K562 (cell line): ENCODE measurements around the gene TEX13C. TPM values are rescaled to one million over a fixed set of nuclear protein-coding genes. Genes with fewer than 3 reads are reported as not detected.

Experiments
- ATAC-seq: fragments of 200-7000 bp; cut with Tn5 transposase; 3 replicates; pipeline ENCODE4 v1.9.1; 2020; ENCODE audit warnings: moderate library complexity
- BruUV-seq: library from RNA; stranded (reverse); fragments of 400-500 nt; replicated peaks from 2 replicates; lab custom pipeline; 2021; lab: Mats Ljungman, UMichigan
- CTCF ChIA-PET: fragments of 300-600 bp; formaldehyde crosslinking; extraction: SDS; loops from one replicate; lab custom pipeline; 2021; ENCODE audit warnings: low intra/inter-chr PET ratio; lab: Yijun Ruan, JAX
- POLR2A ChIA-PET: fragments of 300-600, 350-650 bp; sonication (Branson Sonifier 250); formaldehyde crosslinking; extraction: SDS; loops from one replicate; lab custom pipeline; 2021; ENCODE audit warnings: antibody characterized with exemption, inconsistent platforms; lab: Yijun Ruan, JAX
- DNase-seq, 4 experiments: peaks; one replicate each; pipeline versions ENCODE4 v3.0.0 to v3.0.0-alpha.2; 2011 to 2018; ENCODE audit warnings: low spot score in 3 of 4, mixed read lengths in 3 of 4; ENCODE audit errors: extremely low read depth in 1 of 4
- FAIRE-seq: peaks from 2 replicates; lab custom pipeline; 2011; peaks lifted over from hg19 to GRCh38; lab: Jason Lieb, UNC
- H2AFZ ChIP-seq: 2 replicates; pipeline ENCODE4 v1.6.0; 2011; ENCODE audit warnings: low read depth, low read length, control low read depth, inconsistent platforms
- H3K27ac ChIP-seq: fragments of 200-600 bp; 3 replicates; pipeline ENCODE4 v1.8.0; 2011; ENCODE audit warnings: low read depth, mild to moderate bottlenecking, control low read depth, inconsistent platforms, low read length, moderate library complexity, mixed read lengths; ENCODE audit errors: extremely low read depth
- H3K27me3 ChIP-seq, 2 experiments: fragments of 300-600 bp in 1 of 2; 2 replicates in 1 of 2; 3 replicates in 1 of 2; pipeline versions ENCODE4 v1.6.0 to v1.8.0; 2011; ENCODE audit warnings: inconsistent platforms in 2 of 2, low read length in 2 of 2, mild to moderate bottlenecking in 1 of 2, mixed read lengths in 1 of 2, moderate library complexity in 1 of 2; ENCODE audit not compliant: control insufficient read depth in 2 of 2, insufficient read depth in 2 of 2
- H3K36me3 ChIP-seq: fragments of 300-600 bp; 3 replicates; pipeline ENCODE4 v1.8.0; 2011; ENCODE audit warnings: mild to moderate bottlenecking, low read length, inconsistent platforms; ENCODE audit not compliant: control insufficient read depth, insufficient read depth
- H3K4me1 ChIP-seq, 2 experiments: fragments of 200-600 bp in 1 of 2; replicated peaks in 1 of 2; 2 replicates in 1 of 2; 3 replicates in 1 of 2; pipeline versions ENCODE4 v1.5.1 to v1.8.0; 2011; ENCODE audit warnings: inconsistent platforms in 2 of 2, low read length in 2 of 2, mild to moderate bottlenecking in 1 of 2, mixed read lengths in 1 of 2, moderate library complexity in 1 of 2; ENCODE audit not compliant: control insufficient read depth in 2 of 2, insufficient read depth in 2 of 2
- H3K4me2 ChIP-seq: 2 replicates; pipeline ENCODE4 v1.6.1; 2011; ENCODE audit warnings: low read length, control low read depth, inconsistent platforms, mixed read lengths; ENCODE audit not compliant: insufficient read depth
- H3K4me3 ChIP-seq: fragments of 200-600 bp; sonication (generic), shearing (Covaris generic); 2 replicates; pipeline ENCODE4 v1.5.1; 2016; ENCODE audit warnings: control low read depth, inconsistent platforms
- H3K79me2 ChIP-seq: fragments of 200-600 bp; 3 replicates; pipeline ENCODE4 v1.8.0; 2011; ENCODE audit warnings: low read length, inconsistent platforms; ENCODE audit not compliant: control insufficient read depth, insufficient read depth
- H3K9ac ChIP-seq, 2 experiments: 2 replicates each; pipeline versions ENCODE4 v1.6.0 to v1.6.1; 2011; ENCODE audit warnings: low read depth in 2 of 2, low read length in 2 of 2, control low read depth in 1 of 2, inconsistent platforms in 1 of 2, mild to moderate bottlenecking in 1 of 2, mixed read lengths in 1 of 2; ENCODE audit not compliant: insufficient read depth in 1 of 2
- H3K9me1 ChIP-seq: one replicate; pipeline ENCODE4 v1.6.0; 2011; ENCODE audit warnings: inconsistent platforms, mild to moderate bottlenecking, low read length, moderate library complexity; ENCODE audit not compliant: control insufficient read depth, insufficient read depth
- H3K9me3 ChIP-seq: replicated peaks from 2 replicates; pipeline ENCODE4 v1.5.1; 2011; ENCODE audit warnings: low read depth, low read length, inconsistent platforms; ENCODE audit not compliant: control insufficient read depth, insufficient read depth
- H4K20me1 ChIP-seq: replicated peaks from 2 replicates; pipeline ENCODE4 v1.6.1; 2011; ENCODE audit warnings: low read length, inconsistent platforms, mixed read lengths; ENCODE audit not compliant: control insufficient read depth, insufficient read depth
- CEBPB ChIP-seq: fragments of 450-650 bp; IDR thresholded peaks from 2 replicates; pipeline ENCODE4 v1.6.1; 2016; ENCODE audit warnings: missing genetic modification characterization, missing compliant biosample characterization
- CREB1 ChIP-seq, 2 experiments: sonication (generic) in 1 of 2; formaldehyde crosslinking in 1 of 2; IDR thresholded peaks; 2 replicates each; pipeline versions ENCODE4 v1.6.1 to v1.8.0; 2012 to 2022; ENCODE audit warnings: inconsistent platforms in 1 of 2, mild to moderate bottlenecking in 1 of 2, missing genetic modification reagents in 1 of 2, moderate library complexity in 1 of 2
- EWSR1 ChIP-seq: fragments of 450-650 bp; IDR thresholded peaks from 2 replicates; pipeline ENCODE4 v1.6.1; 2018; ENCODE audit warnings: borderline replicate concordance, mild to moderate bottlenecking, low read depth, moderate library complexity; ENCODE audit not compliant: partially characterized antibody
- GTF2F1 ChIP-seq: IDR thresholded peaks from 2 replicates; pipeline ENCODE4 v1.6.1; 2011; ENCODE audit warnings: low read depth, low read length, improper control_type of control experiment
- HDAC6 ChIP-seq: IDR thresholded peaks from 2 replicates; pipeline ENCODE4 v1.6.1; 2012; ENCODE audit warnings: low read depth, mild to moderate bottlenecking, control low read depth, inconsistent platforms, low read length, moderate library complexity
- HMG20A ChIP-seq: fragments of 450-650 bp; formaldehyde crosslinking; conservative IDR thresholded peaks from 2 replicates; pipeline ENCODE4 v1.4.0; 2020; ENCODE audit warnings: mild to moderate bottlenecking, mixed read lengths
- JUNB ChIP-seq: fragments of 450-650 bp; formaldehyde crosslinking; conservative IDR thresholded peaks from 2 replicates; pipeline ENCODE4 v1.4.0; 2020; ENCODE audit warnings: mild to moderate bottlenecking
- KHSRP ChIP-seq: fragments of 450-650 bp; IDR thresholded peaks from 2 replicates; pipeline ENCODE4 v1.6.1; 2017
- PHF20 ChIP-seq: fragments of 450-650 bp; IDR thresholded peaks from 2 replicates; pipeline ENCODE4 v1.6.1; 2018; ENCODE audit not compliant: partially characterized antibody
- SFPQ ChIP-seq: fragments of 200-400 bp; formaldehyde crosslinking; IDR thresholded peaks from 2 replicates; pipeline ENCODE4 v1.6.1; 2017; ENCODE audit warnings: mild to moderate bottlenecking, low read depth, low read length, moderate library complexity
- ZC3H8 ChIP-seq: fragments of 450-650 bp; IDR thresholded peaks from 2 replicates; pipeline ENCODE4 v1.6.1; 2017
- ZNF212 ChIP-seq: fragments of 450-650 bp; formaldehyde crosslinking; IDR thresholded peaks from 2 replicates; pipeline ENCODE4 v1.4.0; 2020; ENCODE audit warnings: mild to moderate bottlenecking
- ZNF253 ChIP-seq: fragments of 250-450 bp; sonication (Bioruptor Pico); conservative IDR thresholded peaks from 2 replicates; pipeline ENCODE4 v1.6.1; 2021; ENCODE audit warnings: mild to moderate bottlenecking
- ZNF507 ChIP-seq: conservative IDR thresholded peaks from 2 replicates; pipeline ENCODE4 v1.6.1; 2017; ENCODE audit warnings: missing genetic modification characterization, missing compliant biosample characterization
- ZNF583 ChIP-seq: fragments of 250-450 bp; sonication (Bioruptor Pico); IDR thresholded peaks from 2 replicates; pipeline ENCODE4 v1.4.0; 2020
- WGBS: fragments of 100-300 bp; shearing (Covaris generic); methylation state at CpG from one replicate; pipeline ENCODE4 v1.1.6; 2016; ENCODE audit warnings: low coverage, mixed read lengths; ENCODE audit not compliant: insufficient coverage; ENCODE audit errors: missing lambda C conversion rate; 5-methylcytosine and 5-hydroxymethylcytosine counted together
- in situ Hi-C: fragments of 300-500 bp; cut with MboI; formaldehyde crosslinking; loops from 4 replicates; pipeline ENCODE4 v1.15.0; 2018; ENCODE audit warnings: inconsistent platforms, mixed read lengths
- intact Hi-C: fragments of 100-400 bp; cut with micrococcal nuclease; formaldehyde crosslinking; loops from 2 replicates; pipeline ENCODE4 v1.14.2; 2022
- polyA plus RNA-seq, 8 experiments: library from polyadenylated mRNA; depleted of rRNA in 4 of 8; stranded (reverse) in 5 of 8; unstranded in 3 of 8; fragments of >200 nt; fragmentation: Nextera tagmentation in 2 of 8; fragmentation: Illumina TruSeq in 1 of 8; extraction: Ambion mirVana in 2 of 8; extraction: Trizol in 1 of 8; gene quantifications; 2 replicates each; pipeline versions ENCODE4 v1.2.1 to v1.2.3, GENCODE V29; 2011 to 2014; ENCODE audit warnings: inconsistent platforms in 1 of 8, missing spikeins in 1 of 8
- total RNA-seq, 7 experiments: library from RNA; depleted of rRNA in 6 of 7; stranded (reverse); fragments of >200 nt in 6 of 7; fragmentation: Illumina TruSeq in 2 of 7; extraction: Trizol in 2 of 7; gene quantifications; 2 replicates each; pipeline versions ENCODE4 v1.2.1 to v1.2.3, GENCODE V29; 2011 to 2021; ENCODE audit warnings: low replicate concordance in 1 of 7

Gene TEX13C
- total and polyA plus RNA-seq, 9 of the 15 experiments (the other 6 are each of a cell fraction or from before 2014, with no cell fraction given) = not detected

- no TSS peak for BruUV-seq
- TF ChIP-seq EWSR1 (no peak), HMG20A (CRISPR knock-in tag) (no peak), CREB1 (IDR thresholded peaks at IDR 0.05) (no peak), CREB1 (CRISPR knock-in tag; IDR thresholded peaks at IDR 0.05) (no peak), KHSRP (no peak), ZNF583 (CRISPR knock-in tag) (no peak), ZNF212 (no peak)
- Histone ChIP-seq H3K27me3 (no peaks in the 10 kb centered on the region), H3K9me1 (no peaks in the 10 kb centered on the region), H3K9ac (no peak overlapping the region), H3K27ac (no peak overlapping the region), H3K4me3 (no peak overlapping the region), H3K4me2 (no peak overlapping the region), H3K79me2 (no peaks in the 10 kb centered on the region), H3K9me3 (no peaks in the 10 kb centered on the region), H3K36me3 (no peaks in the 10 kb centered on the region), H4K20me1 (no peaks in the 10 kb centered on the region), H2AFZ (no peak overlapping the region), H3K4me1 (no peaks in the 10 kb centered on the region; a peak in 1 of 5 replicates)
- ATAC-seq (no peak; the same call in 2 of the 3 replicates), DNase-seq (no peak), FAIRE-seq (no peak)
- intact Hi-C loops = no loop called here
- CTCF ChIA-PET = no interaction called here
- 60% methylated on average over 3 of the region's 3 CpGs for WGBS
- POLR2A ChIA-PET = interaction anchor here (0.7 kb wide), 2 partner anchors 114 to 432 kb away, joined by 3 read pairs; no protein-coding TSS in a partner anchor
- in situ Hi-C loops = no loop called here
These were observed 6.9 kb downstream of the TEX13C start for GRCh38 chrX:125326599-125326998.

GRCh38 chrX:125327891-125328290 lies 8.2 kb downstream of the TEX13C start:
- H3K9ac ChIP-seq = no peak overlapping the region
- DNase-seq (no peak), ATAC-seq (no peak), FAIRE-seq (no peak)
- H3K36me3 ChIP-seq = no peaks in the 10 kb centered on the region
- intact Hi-C loops (no loop called here), in situ Hi-C loops (no loop called here)
- no peaks in the 10 kb centered on the region for H3K79me2 ChIP-seq
- ChIA-PET POLR2A (interaction anchor here (1.0 kb wide), 1 partner anchor 23 kb away, joined by 3 read pairs; no protein-coding TSS in a partner anchor), CTCF (no interaction called here)
- no peaks in the 10 kb centered on the region for H3K9me1 ChIP-seq
- H2AFZ ChIP-seq = no peak overlapping the region
- no peak overlapping the region for H3K4me2 ChIP-seq
- no peaks in the 10 kb centered on the region for H4K20me1 ChIP-seq
- H3K4me1 ChIP-seq = no peaks in the 10 kb centered on the region; a peak in 1 of 5 replicates
- H3K27me3 ChIP-seq = no peaks in the 10 kb centered on the region
- no TSS peak for BruUV-seq
- H3K9me3 ChIP-seq = no peaks in the 10 kb centered on the region
- 45% methylated on average over 6 of the region's 12 CpGs for WGBS
- H3K27ac ChIP-seq = no peak overlapping the region
- H3K4me3 ChIP-seq = no peak overlapping the region
- TF ChIP-seq GTF2F1 (no peak), ZNF507 (no peak), CEBPB (tag) (no peak), HDAC6 (no peak), PHF20 (no peak), JUNB (CRISPR knock-in tag) (no peak), ZNF253 (no peak), ZC3H8 (no peak), SFPQ (no peak)
